Tibial artery (tissue), 4 donors: ENCODE data around the gene KCNIP4.

Source experiments
- DNase-seq, 2 donors: peaks; one replicate each; pipeline ENCODE4 v3.0.0-alpha.2; 2019
- H3K27ac ChIP-seq, 2 donors: fragments of 200-600 bp; sonication (generic) in 1 of 2; 1 replicate in 1 of 2; 2 replicates in 1 of 2; pipeline ENCODE4 v1.5.1; 2018 to 2019; ENCODE audit warnings: mild to moderate bottlenecking in 1 of 2
- H3K27me3 ChIP-seq, 2 donors: fragments of 200-600 bp; sonication (generic) in 1 of 2; one replicate each; pipeline versions ENCODE4 v1.5.1 to v1.6.0; 2016 to 2019
- H3K36me3 ChIP-seq, 3 donors: fragments of 200-600 bp; sonication (generic) in 2 of 3; one replicate each; pipeline ENCODE4 v1.5.1; 2016 to 2019; ENCODE audit warnings: mild to moderate bottlenecking in 2 of 3
- H3K4me1 ChIP-seq, 4 donors: fragments of 200-600 bp; sonication (generic) in 2 of 4; 1 replicate in 3 of 4; 2 replicates in 1 of 4; pipeline ENCODE4 v1.5.1; 2016 to 2019
- H3K4me3 ChIP-seq, 2 donors: fragments of 200-600 bp; sonication (generic) in 1 of 2; 1 replicate in 1 of 2; 2 replicates in 1 of 2; pipeline ENCODE4 v1.5.1; 2018 to 2019; ENCODE audit warnings: mild to moderate bottlenecking in 2 of 2
- H3K9me3 ChIP-seq, 3 donors: fragments of 200-600 bp; sonication (generic) in 1 of 3; one replicate each; pipeline ENCODE4 v1.5.1; 2016 to 2019
- intact Hi-C: fragments of 100-400 bp; cut with DNase I; formaldehyde crosslinking; loops from one replicate; pipeline ENCODE4 v1.15.0; 2023; ENCODE audit warnings: low total_unique reads
- TF ChIP-seq, protein P1 (sequence below), 2 experiments: fragments of 200-600 bp in 1 of 2; fragments of 450-650 bp in 1 of 2; IDR thresholded peaks; one replicate each; pipeline ENCODE4 v1.5.1; 2017 to 2019; ENCODE audit warnings: antibody characterized with exemption in 2 of 2, mild to moderate bottlenecking in 1 of 2, moderate library complexity in 1 of 2

Gene KCNIP4

DNA sequence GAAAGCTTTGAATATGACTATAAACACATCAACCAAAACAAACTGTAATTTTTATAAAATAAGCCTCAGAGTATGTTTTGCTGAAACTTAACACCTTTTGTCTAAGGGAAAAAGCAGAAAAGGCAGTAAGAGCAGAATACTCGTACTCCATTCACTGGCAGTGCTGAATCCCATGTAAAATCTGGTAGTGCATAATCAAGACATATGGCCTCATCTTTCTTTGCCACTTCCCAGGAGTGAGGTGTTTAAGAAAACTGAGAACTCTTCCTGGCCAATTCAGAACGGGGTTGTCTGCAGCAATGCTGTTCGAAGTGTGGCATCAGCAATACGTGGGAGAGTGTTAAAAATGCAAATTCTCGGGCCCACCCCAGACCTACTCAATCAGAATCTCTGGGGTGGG is 946.3 kb downstream of the KCNIP4 start:
- Histone ChIP-seq H3K36me3 (no peaks in the 10 kb centered on the region), H3K27me3 (no peaks in the 10 kb centered on the region), H3K4me3 (no peak overlapping the region), H3K27ac (no peak overlapping the region), H3K4me1 (no peaks in the 10 kb centered on the region), H3K9me3 (no peaks in the 10 kb centered on the region)
- DNase-seq = no peak
- TF ChIP-seq, protein P1, sequence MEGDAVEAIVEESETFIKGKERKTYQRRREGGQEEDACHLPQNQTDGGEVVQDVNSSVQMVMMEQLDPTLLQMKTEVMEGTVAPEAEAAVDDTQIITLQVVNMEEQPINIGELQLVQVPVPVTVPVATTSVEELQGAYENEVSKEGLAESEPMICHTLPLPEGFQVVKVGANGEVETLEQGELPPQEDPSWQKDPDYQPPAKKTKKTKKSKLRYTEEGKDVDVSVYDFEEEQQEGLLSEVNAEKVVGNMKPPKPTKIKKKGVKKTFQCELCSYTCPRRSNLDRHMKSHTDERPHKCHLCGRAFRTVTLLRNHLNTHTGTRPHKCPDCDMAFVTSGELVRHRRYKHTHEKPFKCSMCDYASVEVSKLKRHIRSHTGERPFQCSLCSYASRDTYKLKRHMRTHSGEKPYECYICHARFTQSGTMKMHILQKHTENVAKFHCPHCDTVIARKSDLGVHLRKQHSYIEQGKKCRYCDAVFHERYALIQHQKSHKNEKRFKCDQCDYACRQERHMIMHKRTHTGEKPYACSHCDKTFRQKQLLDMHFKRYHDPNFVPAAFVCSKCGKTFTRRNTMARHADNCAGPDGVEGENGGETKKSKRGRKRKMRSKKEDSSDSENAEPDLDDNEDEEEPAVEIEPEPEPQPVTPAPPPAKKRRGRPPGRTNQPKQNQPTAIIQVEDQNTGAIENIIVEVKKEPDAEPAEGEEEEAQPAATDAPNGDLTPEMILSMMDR (IDR thresholded peaks at IDR 0.05) = no peak
- intact Hi-C loops = no loop called here

DNA sequence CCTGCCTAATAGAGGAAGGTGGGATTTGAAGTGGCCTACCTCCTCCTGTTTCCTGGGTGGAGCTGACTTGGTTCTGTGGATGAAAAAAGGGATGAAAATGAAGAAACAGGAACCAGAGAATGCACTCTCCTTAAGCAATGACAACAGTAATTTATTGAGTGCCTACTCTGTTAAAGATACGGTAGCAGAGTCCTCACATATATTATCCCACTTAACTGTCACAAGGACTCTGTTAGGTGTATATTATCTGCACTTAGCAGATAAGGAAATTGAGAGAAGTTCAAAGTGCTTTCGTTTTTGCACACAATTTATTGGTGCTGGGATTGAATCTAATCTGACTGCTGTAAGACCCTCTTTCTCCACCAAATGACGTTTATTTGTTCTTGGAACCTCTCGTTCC is 947.1 kb downstream of the KCNIP4 start:
- Histone ChIP-seq H3K9me3 (no peaks in the 10 kb centered on the region), H3K36me3 (no peaks in the 10 kb centered on the region), H3K27ac (no peak overlapping the region), H3K4me3 (no peak overlapping the region), H3K4me1 (no peaks in the 10 kb centered on the region), H3K27me3 (no peaks in the 10 kb centered on the region)
- DNase-seq = no peak
- intact Hi-C loops = no loop called here
- TF ChIP-seq, protein P1 (IDR thresholded peaks at IDR 0.05) = no peak

DNA sequence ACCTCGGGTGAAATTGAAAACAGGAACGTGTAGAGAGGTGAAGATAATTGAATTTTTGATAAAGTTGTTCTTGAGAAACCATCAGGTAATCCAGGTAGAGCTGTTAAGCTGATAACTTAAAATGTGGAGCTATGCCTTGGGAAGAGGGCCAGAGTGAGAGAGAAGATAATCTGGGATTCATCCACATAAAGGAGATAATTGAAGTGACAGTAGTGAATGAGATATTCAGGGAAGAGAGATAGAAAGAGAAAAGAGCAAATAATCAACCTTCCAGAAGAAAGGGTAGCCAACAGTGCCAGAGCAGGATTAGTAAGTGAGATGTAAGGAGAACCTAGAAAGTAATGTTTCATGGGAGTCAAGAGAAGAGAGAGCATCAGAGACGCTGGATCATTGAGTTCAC is 950.7 kb downstream of the KCNIP4 start:
- TF ChIP-seq, protein P1 (IDR thresholded peaks at IDR 0.05) = no peak
- Histone ChIP-seq H3K9me3 (no peaks in the 10 kb centered on the region), H3K36me3 (no peaks in the 10 kb centered on the region), H3K27me3 (no peaks in the 10 kb centered on the region), H3K27ac (no peak overlapping the region), H3K4me3 (no peak overlapping the region), H3K4me1 (no peaks in the 10 kb centered on the region)
- no peak for DNase-seq
- intact Hi-C loops = no loop called here

DNA sequence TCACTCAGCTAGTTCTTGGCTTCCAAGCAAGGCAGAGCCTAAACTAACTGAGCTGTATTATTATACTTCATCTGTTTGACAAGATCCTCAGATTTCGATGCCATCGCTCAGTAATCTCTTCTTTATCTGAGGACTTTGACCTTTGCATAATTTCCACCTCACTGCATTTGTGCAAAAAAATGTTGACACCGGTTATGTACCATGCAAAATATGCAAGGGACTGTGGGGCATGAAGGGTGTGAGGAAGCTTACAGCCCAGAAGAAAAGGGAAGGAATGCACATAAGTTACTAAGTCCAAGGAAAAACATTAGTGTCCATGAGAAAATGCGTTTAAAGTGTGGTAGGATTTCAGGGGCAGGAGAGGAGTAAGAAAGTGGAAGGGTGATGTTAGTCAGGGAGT is 953.0 kb downstream of the KCNIP4 start:
- Histone ChIP-seq H3K4me1 (no peaks in the 10 kb centered on the region), H3K27ac (no peak overlapping the region), H3K4me3 (no peak overlapping the region), H3K9me3 (no peaks in the 10 kb centered on the region), H3K36me3 (no peaks in the 10 kb centered on the region), H3K27me3 (no peaks in the 10 kb centered on the region)
- TF ChIP-seq, protein P1 (IDR thresholded peaks at IDR 0.05) = no peak
- intact Hi-C loops = no loop called here
- no peak for DNase-seq

DNA sequence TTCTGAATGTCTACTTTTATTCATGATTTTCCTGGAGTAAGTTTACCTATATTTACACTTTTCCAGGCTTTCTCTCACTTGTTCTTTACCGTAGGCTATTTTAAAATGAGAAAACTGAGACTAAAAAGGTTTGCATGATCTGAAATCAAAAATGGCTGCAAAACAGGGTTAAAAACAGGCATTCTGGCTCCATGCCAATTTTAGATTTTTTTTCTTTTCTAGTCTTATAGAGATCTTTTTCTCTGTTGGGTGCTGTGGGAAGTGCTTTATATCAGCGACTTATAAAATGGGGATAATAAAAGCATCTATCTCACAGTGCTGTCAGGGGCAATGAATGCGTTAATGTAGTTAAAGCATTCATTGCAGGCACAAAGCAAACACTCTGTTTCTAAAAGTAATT is 953.6 kb downstream of the KCNIP4 start:
- Histone ChIP-seq H3K36me3 (no peaks in the 10 kb centered on the region), H3K4me1 (no peaks in the 10 kb centered on the region), H3K4me3 (no peak overlapping the region), H3K9me3 (no peaks in the 10 kb centered on the region), H3K27me3 (no peaks in the 10 kb centered on the region), H3K27ac (no peak overlapping the region)
- intact Hi-C loops = no loop called here
- no peak for DNase-seq
- TF ChIP-seq, protein P1 (IDR thresholded peaks at IDR 0.05) = no peak

DNA sequence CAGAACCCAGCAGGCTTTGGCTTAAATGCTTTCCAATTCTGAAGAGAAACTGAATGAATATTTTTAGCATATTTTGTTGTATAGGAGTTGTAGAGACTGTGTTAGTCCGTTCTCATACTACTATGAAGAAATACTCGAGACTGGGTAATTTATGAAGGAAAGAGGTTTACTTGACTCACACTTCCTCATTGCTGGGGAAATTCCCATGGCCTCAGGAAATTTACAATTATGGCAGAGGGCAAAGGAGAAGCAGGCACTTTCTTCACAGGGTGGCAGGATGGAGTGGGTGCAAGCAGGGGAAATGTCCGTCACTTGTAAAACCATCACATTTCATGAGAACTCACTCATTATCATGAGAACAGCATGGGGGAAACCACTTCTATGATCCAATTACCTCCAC is 956.6 kb downstream of the KCNIP4 start:
- Histone ChIP-seq H3K9me3 (no peaks in the 10 kb centered on the region), H3K27me3 (no peaks in the 10 kb centered on the region), H3K27ac (no peak overlapping the region), H3K36me3 (no peaks in the 10 kb centered on the region), H3K4me1 (no peaks in the 10 kb centered on the region), H3K4me3 (no peak overlapping the region)
- DNase-seq = no peak
- intact Hi-C loops = no loop called here
- TF ChIP-seq, protein P1 (IDR thresholded peaks at IDR 0.05) = no peak
